AG09319 (cell line): ENCODE data around the gene CDY2A.
"Not testable (repeated sequence)": the region's sequence is repeated elsewhere in the genome, so short reads cannot be mapped to it uniquely, and the experiment has no call there.

ENCODE experiments used
- DNase-seq: peaks from one replicate; pipeline ENCODE4 v3.0.0-alpha.2; 2010; ENCODE audit warnings: low read depth; ENCODE audit errors: extremely low read depth

Gene CDY2A, protein sequence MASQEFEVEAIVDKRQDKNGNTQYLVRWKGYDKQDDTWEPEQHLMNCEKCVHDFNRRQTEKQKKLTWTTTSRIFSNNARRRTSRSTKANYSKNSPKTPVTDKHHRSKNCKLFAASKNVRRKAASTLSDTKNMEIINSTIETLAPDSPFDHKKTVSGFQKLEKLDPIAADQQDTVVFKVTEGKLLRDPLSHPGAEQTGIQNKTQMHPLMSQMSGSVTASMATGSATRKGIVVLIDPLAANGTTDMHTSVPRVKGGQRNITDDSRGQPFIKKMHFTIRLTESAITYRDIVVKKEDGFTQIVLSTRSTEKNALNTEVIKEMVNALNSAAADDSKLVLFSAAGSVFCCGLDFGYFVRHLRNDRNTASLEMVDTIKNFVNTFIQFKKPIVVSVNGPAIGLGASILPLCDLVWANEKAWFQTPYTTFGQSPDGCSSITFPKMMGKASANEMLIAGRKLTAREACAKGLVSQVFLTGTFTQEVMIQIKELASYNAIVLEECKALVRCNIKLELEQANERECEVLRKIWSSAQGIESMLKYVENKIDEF

GRCh38 chrY:18025487-18025886 is at the start of gene CDY2A:
CDY2A (plus strand) TSS chrY:18025787; CDS start chrY:18026115, 328 bp downstream.
- DNase-seq = not testable (repeated sequence)

DNA sequence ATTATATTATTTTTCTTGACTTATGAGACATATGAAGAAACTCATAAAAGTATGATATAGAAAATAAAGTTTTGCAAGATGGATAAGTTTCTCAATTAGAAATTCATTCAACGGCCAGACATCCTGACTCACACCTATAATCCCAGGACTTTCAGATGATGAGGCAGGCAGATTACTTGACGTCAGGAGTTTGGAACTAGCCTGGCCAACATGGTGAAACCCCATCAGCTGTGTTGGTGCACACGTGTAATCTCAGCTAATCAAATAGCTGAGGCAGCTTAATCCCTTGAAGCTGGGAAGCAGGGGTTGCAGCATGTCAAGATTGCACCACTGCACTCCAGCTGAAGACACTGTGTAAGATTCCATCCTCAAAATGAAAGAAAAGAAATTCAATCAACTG is 28.0 kb upstream of the CDY2A start:
- DNase-seq = not testable (repeated sequence)

GRCh38 chrY:17998266-17998665 is 27.3 kb upstream of the CDY2A start:
- DNase-seq = not testable (repeated sequence)

DNA sequence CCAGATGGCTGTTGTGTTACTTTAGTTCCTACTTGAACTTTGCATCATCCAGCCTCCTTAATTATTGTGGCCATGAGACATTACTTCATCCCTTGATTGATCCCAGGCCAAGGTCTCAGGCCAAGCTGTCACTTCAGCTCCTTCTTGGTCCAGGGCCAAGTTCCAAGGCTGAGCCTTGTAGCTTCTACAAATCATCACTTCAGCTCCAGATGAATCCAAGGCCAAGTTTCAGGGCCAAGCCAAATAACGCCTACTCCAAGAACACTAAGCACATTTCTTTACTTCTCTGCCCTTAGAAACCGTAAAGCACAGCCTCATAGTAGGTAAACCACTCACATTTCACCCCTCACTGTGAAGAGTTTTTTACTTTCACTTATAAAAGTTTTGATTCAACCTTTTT is 1.7 kb upstream of the CDY2A start:
- DNase-seq = not testable (repeated sequence)

DNA sequence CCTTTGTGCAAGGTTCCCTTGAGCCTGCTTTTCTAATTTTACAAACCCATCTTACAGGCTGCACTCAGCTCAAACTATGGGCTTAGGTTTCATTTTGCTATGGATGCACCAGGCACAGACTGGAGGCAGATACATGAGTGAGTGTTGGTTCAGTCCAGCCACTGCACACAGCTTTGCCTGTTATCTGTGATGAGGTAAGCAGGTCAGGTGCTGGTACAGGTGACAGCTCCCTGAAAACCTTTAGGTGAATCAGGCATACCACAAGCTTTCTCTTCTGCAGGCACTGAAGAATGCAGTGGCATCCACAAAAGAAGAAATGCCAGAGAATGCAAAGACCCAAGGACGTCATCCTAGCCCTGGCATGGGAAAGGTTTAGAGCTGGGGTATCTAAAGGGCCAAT is 3.3 kb downstream of the CDY2A start:
- not testable (repeated sequence) for DNase-seq

- DNase-seq = not testable (repeated sequence)
These were observed 4.6 kb downstream of the CDY2A start for GRCh38 chrY:18030178-18030577.

- not testable (repeated sequence) for DNase-seq
These were observed 8.7 kb downstream of the CDY2A start for GRCh38 chrY:18034100-18034814.

DNA sequence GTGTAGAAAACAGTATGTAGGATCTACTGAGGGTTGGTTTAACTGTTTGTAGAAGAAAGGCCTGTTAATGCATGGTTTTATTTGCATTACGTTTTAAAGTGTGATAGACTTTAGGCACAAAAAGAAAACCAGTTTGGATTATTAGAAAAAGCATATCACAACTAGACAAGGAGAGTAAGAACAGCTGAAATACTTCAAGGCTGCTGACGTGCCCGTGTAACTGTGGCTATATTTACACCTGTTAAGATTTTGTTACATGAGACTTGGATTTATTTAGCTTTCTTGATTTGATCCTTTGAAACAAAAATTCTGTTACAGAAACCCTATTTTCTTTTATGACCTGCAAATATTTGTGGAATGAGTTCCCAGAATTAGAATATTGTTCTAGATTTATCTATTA is 9.3 kb downstream of the CDY2A start:
- not testable (repeated sequence) for DNase-seq

DNA sequence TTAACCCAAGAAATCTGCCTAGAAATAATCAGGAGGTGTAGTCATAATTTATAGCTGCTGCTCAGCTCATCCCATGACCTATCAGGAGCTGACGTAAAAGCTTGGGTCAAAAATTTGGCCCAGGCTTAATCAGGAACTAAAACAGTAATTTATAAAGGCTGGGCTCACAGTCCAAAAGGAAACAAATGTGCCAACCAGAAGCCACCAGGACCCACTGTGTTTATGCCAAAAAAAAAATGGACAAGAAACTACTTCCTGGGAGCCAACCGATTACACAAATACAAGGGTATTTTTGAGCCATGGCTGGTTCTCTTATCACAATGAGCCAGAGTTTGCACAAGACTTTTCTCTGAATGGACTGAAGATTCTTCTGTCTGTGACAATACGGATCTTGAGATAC is 19.4 kb downstream of the CDY2A start:
- DNase-seq = not testable (repeated sequence)

- not testable (repeated sequence) for DNase-seq
These were observed 22.8 kb downstream of the CDY2A start for GRCh38 chrY:18048149-18049040.

DNA sequence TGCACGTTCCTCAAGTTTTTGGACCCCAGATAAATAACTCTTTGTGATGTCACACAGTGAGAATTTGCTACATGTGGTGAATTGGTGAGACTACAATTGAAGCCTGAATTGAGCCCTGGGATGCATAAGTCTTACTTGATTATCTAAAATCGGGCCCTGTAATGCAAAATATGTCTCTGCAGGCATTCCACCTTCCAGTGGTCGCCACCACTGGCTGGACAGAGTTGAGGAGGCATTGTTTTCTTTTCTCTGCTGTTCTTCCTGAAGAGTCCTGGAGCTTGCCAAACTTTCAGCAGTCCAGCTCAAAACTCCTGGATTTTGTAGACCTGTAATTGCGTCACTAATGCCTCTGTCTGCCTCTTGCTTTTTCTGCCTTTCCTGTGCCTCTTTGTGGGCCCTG is 23.5 kb downstream of the CDY2A start:
- DNase-seq = not testable (repeated sequence)

DNA sequence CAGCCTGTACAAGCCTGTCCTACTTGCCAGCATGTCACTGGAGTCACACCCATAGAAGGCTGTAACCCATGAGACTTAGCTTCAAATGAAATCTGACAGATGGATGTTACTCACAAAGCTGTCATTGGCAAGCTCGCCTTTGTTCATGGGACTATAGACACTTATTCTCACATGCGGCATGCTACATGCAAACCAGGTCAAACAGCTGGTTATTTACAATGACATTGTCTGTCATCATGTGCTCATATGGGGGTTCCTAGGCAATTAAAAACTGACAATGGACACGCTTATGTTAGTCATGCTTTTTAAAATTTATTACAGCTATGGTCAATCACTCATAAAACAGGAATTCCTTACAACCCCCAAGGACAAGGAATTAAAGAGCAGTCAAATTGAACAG is 30.9 kb downstream of the CDY2A start:
- not testable (repeated sequence) for DNase-seq

GRCh38 chrY:18073464-18073863 is 47.9 kb downstream of the CDY2A start:
- not testable (repeated sequence) for DNase-seq
